ENCODE measurements around the gene ETV6.
A peak's percentile ranks its signal among the peaks of the same experiment; 100 is the strongest.

Gene ETV6

GRCh38 chr12:11758510-11759493 lies 109.3 kb downstream of the ETV6 start:
- DNase-seq (ENCODE audit: low spot score), result no peak

- no peak for DNase-seq (ENCODE audit: low spot score)
Measured at GRCh38 chr12:11759494-11759878, 110.0 kb downstream of the ETV6 start.

- DNase-seq (ENCODE audit: low spot score), result no peak
Measured at GRCh38 chr12:11759899-11760298, 110.4 kb downstream of the ETV6 start.

- DNase-seq (ENCODE audit: low spot score), result no peak
Measured at GRCh38 chr12:11761869-11762567, 112.5 kb downstream of the ETV6 start.

GRCh38 chr12:11762723-11763326 lies 113.4 kb downstream of the ETV6 start:
- no peak for DNase-seq (ENCODE audit: low spot score)

- peak; percentile 87 for DNase-seq (ENCODE audit: low spot score)
Measured at GRCh38 chr12:11763760-11764520, 114.5 kb downstream of the ETV6 start.

- DNase-seq (ENCODE audit: low spot score), result no peak
Measured at GRCh38 chr12:11764837-11765236, 115.4 kb downstream of the ETV6 start.

- no peak for DNase-seq (ENCODE audit: low spot score)
Measured at GRCh38 chr12:11765421-11765816, 115.9 kb downstream of the ETV6 start.

GRCh38 chr12:11765817-11766794 lies 116.6 kb downstream of the ETV6 start:
- DNase-seq (ENCODE audit: low spot score), result peak; percentile 83

GRCh38 chr12:11767029-11767724 lies 117.7 kb downstream of the ETV6 start:
- DNase-seq (ENCODE audit: low spot score), result no peak

GRCh38 chr12:11767798-11768197 lies 118.3 kb downstream of the ETV6 start:
- no peak for DNase-seq (ENCODE audit: low spot score)

- no peak for DNase-seq (ENCODE audit: low spot score)
Measured at GRCh38 chr12:11768233-11768965, 118.9 kb downstream of the ETV6 start.

GRCh38 chr12:11769723-11770514 lies 120.4 kb downstream of the ETV6 start:
- no peak for DNase-seq (ENCODE audit: low spot score)

GRCh38 chr12:11771356-11771755 lies 121.9 kb downstream of the ETV6 start:
- DNase-seq (ENCODE audit: low spot score), result no peak

- no peak for DNase-seq (ENCODE audit: low spot score)
Measured at GRCh38 chr12:11771895-11772502, 122.5 kb downstream of the ETV6 start.

- DNase-seq (ENCODE audit: low spot score), result no peak
Measured at GRCh38 chr12:11773889-11774677, 124.6 kb downstream of the ETV6 start.

GRCh38 chr12:11774821-11775220 lies 125.3 kb downstream of the ETV6 start:
- no peak for DNase-seq (ENCODE audit: low spot score)

All from GM03348 (cell line).